Adrenal gland (tissue), 12 donors: Measurements from ENCODE around the gene ICAM5. TPM values are rescaled to one million over a fixed set of nuclear protein-coding genes. Genes with fewer than 3 reads are reported as not detected.
A peak's percentile ranks its signal among the peaks of the same experiment; 100 is the strongest.

ENCODE experiments used
- DNase-seq, 7 donors: peaks; one replicate each; pipeline ENCODE4 v3.0.0-alpha.2; 2019 to 2020
- H3K27ac ChIP-seq, 5 donors: fragments of 200-600 bp; sonication (generic) in 4 of 5; 1 replicate in 3 of 5; 2 replicates in 2 of 5; pipeline versions ENCODE4 v1.5.1 to v1.8.0; 2016 to 2020; ENCODE audit warnings: mild to moderate bottlenecking in 1 of 5
- H3K27me3 ChIP-seq: fragments of 200-600 bp; 2 replicates; pipeline ENCODE4 v1.8.0; 2021
- H3K36me3 ChIP-seq, 2 donors: fragments of 200-600 bp; replicated peaks in 1 of 2; 1 replicate in 1 of 2; 2 replicates in 1 of 2; pipeline versions ENCODE4 v1.5.1 to v1.8.0; 2018 to 2022
- H3K4me1 ChIP-seq, 2 donors: fragments of 200-600 bp; replicated peaks in 1 of 2; 1 replicate in 1 of 2; 2 replicates in 1 of 2; pipeline versions ENCODE4 v1.5.1 to v1.8.0; 2018 to 2021
- H3K4me3 ChIP-seq, 4 donors: fragments of 200-600 bp; sonication (generic) in 3 of 4; one replicate each; pipeline ENCODE4 v1.5.1; 2016 to 2018
- H3K9me3 ChIP-seq, 3 donors: fragments of 200-600 bp; sonication (generic) in 1 of 3; replicated peaks in 1 of 3; 1 replicate in 2 of 3; 2 replicates in 1 of 3; pipeline versions ENCODE4 v1.5.1 to v1.8.0; 2016 to 2021
- CTCF ChIP-seq, 6 experiments: fragments of 450-650 bp in 4 of 6; fragments of 200-600 bp in 2 of 6; sonication (generic) in 1 of 6; IDR thresholded peaks; 1 replicate in 5 of 6; 2 replicates in 1 of 6; pipeline versions ENCODE4 v1.5.1 to v1.8.0; 2016 to 2021; ENCODE audit warnings: antibody characterized with exemption in 6 of 6, mild to moderate bottlenecking in 2 of 6, moderate library complexity in 1 of 6
- POLR2A ChIP-seq, 2 donors: fragments of 450-650 bp; IDR thresholded peaks; one replicate each; pipeline ENCODE4 v1.6.1; 2017; ENCODE audit warnings: antibody characterized with exemption in 2 of 2, mild to moderate bottlenecking in 2 of 2, moderate library complexity in 1 of 2
- WGBS, 4 donors: extraction: QIAGEN DNeasy Blood & Tissue Kit in 2 of 4; methylation state at CpG; one replicate each; pipeline versions ENCODE4 v1.1.5 to v1.1.7; 2013 to 2017; 5-methylcytosine and 5-hydroxymethylcytosine counted together
- intact Hi-C, 2 donors: fragments of 100-400 bp; cut with DNase I; formaldehyde crosslinking; loops; one replicate each; pipeline versions ENCODE4 v1.14.1 to v1.15.0; 2022 to 2023
- polyA plus RNA-seq, 3 donors: library from polyadenylated mRNA; stranded (reverse); fragments of 200-250 nt in 2 of 3; fragments of 350-450 nt in 1 of 3; fragmentation: Illumina TruSeq in 1 of 3; extraction: RNeasy Lipid Tissue Mini Kit (QIAGEN cat#74804) in 1 of 3; gene quantifications; one replicate each; pipeline ENCODE4 v1.2.3, GENCODE V29; 2013 to 2014
- total RNA-seq, 9 donors: library from RNA; depleted of rRNA in 4 of 9; stranded (reverse); fragments of >200 nt in 4 of 9; fragments of 120-200 nt in 1 of 9; fragmentation: NEBNext Ultra II Directional in 1 of 9; extraction: Animal tissue kit (Norgen Biotek cat#: 25700) in 1 of 9; gene quantifications; one replicate each; pipeline versions ENCODE4 v1.1.0 to v1.2.4, GENCODE V29; 2013 to 2023
- donor health status: healthy with polysubstance abuse.
- donor health status: Bipolar disorder and iron deficiency.
- donor health status: DM: yes; HTN: yes; CAD: no.
- donor health status: DM: no; HTN: no; CAD: no.
- donor health status: DM: no; HTN: no; CAD: no.
- donor health status: DM: yes; HTN: yes; CAD: no.

Gene ICAM5
- total and polyA plus RNA-seq, 12 donors, result 0.06 to 2.2 (median 0.49) TPM; not detected in 3

- Histone ChIP-seq H3K4me3 (peak overlapping the region in 1 of 4 donors; percentile 34), H3K4me1 (peaks cover 35 to 62% of the 10 kb centered on the region in 2 donors), H3K9me3 (no peaks in the 10 kb centered on the region), H3K36me3 (peaks cover 0 to 17% of the 10 kb centered on the region in 2 donors), H3K27me3 (peaks cover 56% of the 10 kb centered on the region), H3K27ac (no peak overlapping the region)
- no peak for TF ChIP-seq POLR2A (IDR thresholded peaks at IDR 0.05)
- TF ChIP-seq CTCF (IDR thresholded peaks at IDR 0.05), result no peak
- no peak for DNase-seq
- WGBS, 4 donors, result 1 to 5% (median 1%) methylated on average over 3 to 50 of the region's 50 CpGs
- intact Hi-C loops, result no loop called here
Observed at GRCh38 chr19:10289167-10289835, 451 bp upstream of the ICAM5 start.

GRCh38 chr19:10290357-10290875 lies 664 bp downstream of the ICAM5 start:
- H3K4me1 ChIP-seq, result peaks cover 35 to 67% of the 10 kb centered on the region in 2 donors
- no peak overlapping the region for H3K4me3 ChIP-seq
- no peaks in the 10 kb centered on the region for H3K9me3 ChIP-seq
- 2 to 4% (median 2%) methylated on average over 19 to 30 of the region's 30 CpGs for WGBS, 4 donors
- peaks cover 0 to 6% of the 10 kb centered on the region in 2 donors for H3K36me3 ChIP-seq
- peaks cover 68% of the 10 kb centered on the region for H3K27me3 ChIP-seq
- intact Hi-C loops, result no loop called here
- H3K27ac ChIP-seq, result no peak overlapping the region
- no peak for TF ChIP-seq CTCF (IDR thresholded peaks at IDR 0.05)
- no peak for TF ChIP-seq POLR2A (IDR thresholded peaks at IDR 0.05)
- DNase-seq, result no peak

GRCh38 chr19:10290876-10291553 lies 1.3 kb downstream of the ICAM5 start:
- 1 to 3% (median 2%) methylated on average over 6 to 57 of the region's 57 CpGs for WGBS, 4 donors
- DNase-seq, result peak in 2 of 7 donors; percentile 43 to 45
- H3K4me3 ChIP-seq, result peak overlapping the region in 1 of 4 donors; percentile 39
- H3K27ac ChIP-seq, result no peak overlapping the region
- H3K36me3 ChIP-seq, result peaks cover 0 to under 1% of the 10 kb centered on the region in 2 donors
- peaks cover 34 to 71% of the 10 kb centered on the region in 2 donors for H3K4me1 ChIP-seq
- H3K9me3 ChIP-seq, result no peaks in the 10 kb centered on the region
- no peak for TF ChIP-seq CTCF (IDR thresholded peaks at IDR 0.05)
- no peak for TF ChIP-seq POLR2A (IDR thresholded peaks at IDR 0.05)
- H3K27me3 ChIP-seq, result peaks cover 74% of the 10 kb centered on the region
- intact Hi-C loops, result no loop called here

- intact Hi-C loops, result no loop called here
- WGBS, 4 donors, result 2 to 4% (median 3%) methylated on average over 18 to 49 of the region's 49 CpGs
- no peak for TF ChIP-seq POLR2A (IDR thresholded peaks at IDR 0.05)
- no peak for TF ChIP-seq CTCF (IDR thresholded peaks at IDR 0.05)
- Histone ChIP-seq H3K27me3 (peaks cover 80% of the 10 kb centered on the region), H3K9me3 (no peaks in the 10 kb centered on the region), H3K4me3 (peak overlapping the region in 1 of 4 donors; percentile 39), H3K4me1 (peaks cover 31 to 65% of the 10 kb centered on the region in 2 donors), H3K27ac (no peak overlapping the region), H3K36me3 (no peaks in the 10 kb centered on the region)
- DNase-seq, result no peak
Observed at GRCh38 chr19:10291554-10292205, 1.9 kb downstream of the ICAM5 start.
